Body of pancreas (tissue), 4 donors: ENCODE measurements around the gene SIGLEC11.

Experiments used
- CTCF ChIP-seq, 7 experiments: fragments of 450-650 bp in 4 of 7; fragments of 200-600 bp in 3 of 7; sonication (generic) in 3 of 7; IDR thresholded peaks; one replicate each; pipeline ENCODE4 v1.5.1; 2016 to 2019; ENCODE audit warnings: antibody characterized with exemption in 7 of 7
- POLR2A ChIP-seq, 3 donors: fragments of 450-650 bp; IDR thresholded peaks; one replicate each; pipeline ENCODE4 v1.6.1; 2016; ENCODE audit warnings: antibody characterized with exemption in 3 of 3, mild to moderate bottlenecking in 2 of 3

GRCh38 chr19:50008532-50008931 is 47.6 kb upstream of the SIGLEC11 start:
- TF ChIP-seq CTCF (IDR thresholded peaks at IDR 0.05) (no peak), POLR2A (IDR thresholded peaks at IDR 0.05) (no peak)
